Measurements from ENCODE around the gene NTRK1.

NTRK1 gene

DNA sequence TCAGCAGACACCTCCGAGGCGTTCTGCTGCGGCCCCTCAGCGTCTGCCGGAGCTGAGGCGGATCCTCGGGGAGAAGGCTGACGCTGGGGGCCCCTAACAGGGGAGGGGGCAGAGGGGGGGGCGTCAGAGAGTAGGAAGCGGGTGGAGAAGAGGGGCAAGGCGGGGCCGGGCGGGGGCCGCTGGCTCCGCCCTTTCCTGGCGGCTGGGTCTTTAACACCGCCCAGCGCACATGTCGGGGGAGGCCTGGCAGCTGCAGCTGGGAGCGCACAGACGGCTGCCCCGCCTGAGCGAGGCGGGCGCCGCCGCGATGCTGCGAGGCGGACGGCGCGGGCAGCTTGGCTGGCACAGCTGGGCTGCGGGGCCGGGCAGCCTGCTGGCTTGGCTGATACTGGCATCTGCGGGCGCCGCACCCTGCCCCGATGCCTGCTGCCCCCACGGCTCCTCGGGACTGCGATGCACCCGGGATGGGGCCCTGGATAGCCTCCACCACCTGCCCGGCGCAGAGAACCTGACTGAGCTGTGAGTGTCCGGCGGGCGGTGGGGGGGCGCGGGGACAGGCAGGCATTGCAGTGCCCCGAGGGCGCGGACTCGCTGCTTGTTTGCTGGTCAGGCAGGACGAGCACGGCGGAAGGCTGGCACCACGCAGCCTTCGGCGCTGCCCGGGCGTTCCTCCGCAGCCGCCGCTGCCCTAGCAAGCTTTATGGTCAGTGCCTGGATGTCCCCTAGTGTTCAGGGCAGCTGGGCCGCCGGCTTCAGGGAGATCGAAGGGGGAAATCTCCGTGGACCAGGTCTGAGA lies at the start of gene NTRK1:
TSS of gene NTRK1 (plus strand) at position 238 of the 796 bp plus-strand sequence. CDS start at position 308, 70 bp downstream.
- peak in 1 of 2 donors; percentile 30 for DNase-seq (ENCODE audit: low read depth in 2 of 2)

DNA sequence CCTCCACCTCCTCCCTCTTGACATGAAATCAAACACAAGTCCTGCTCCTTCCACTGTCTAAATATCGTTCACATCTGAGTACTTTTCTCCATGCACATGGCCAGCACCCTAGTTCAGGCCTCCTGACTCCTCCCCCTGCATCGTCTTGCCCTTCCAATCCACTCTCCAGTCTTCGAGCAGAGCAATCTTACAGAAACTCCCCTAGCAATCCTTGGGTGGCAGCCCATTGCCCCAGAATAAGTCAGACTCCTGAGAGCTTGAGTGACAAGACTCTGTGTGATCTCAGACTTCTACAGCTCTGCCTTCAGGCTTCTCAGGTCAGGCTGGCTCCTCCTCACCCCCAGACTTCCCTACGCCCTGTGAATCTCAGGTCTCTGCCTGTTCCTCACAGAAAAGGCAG lies 49.5 kb upstream of the NTRK1 start:
- DNase-seq (ENCODE audit: low read depth in 2 of 2): no peak

DNA sequence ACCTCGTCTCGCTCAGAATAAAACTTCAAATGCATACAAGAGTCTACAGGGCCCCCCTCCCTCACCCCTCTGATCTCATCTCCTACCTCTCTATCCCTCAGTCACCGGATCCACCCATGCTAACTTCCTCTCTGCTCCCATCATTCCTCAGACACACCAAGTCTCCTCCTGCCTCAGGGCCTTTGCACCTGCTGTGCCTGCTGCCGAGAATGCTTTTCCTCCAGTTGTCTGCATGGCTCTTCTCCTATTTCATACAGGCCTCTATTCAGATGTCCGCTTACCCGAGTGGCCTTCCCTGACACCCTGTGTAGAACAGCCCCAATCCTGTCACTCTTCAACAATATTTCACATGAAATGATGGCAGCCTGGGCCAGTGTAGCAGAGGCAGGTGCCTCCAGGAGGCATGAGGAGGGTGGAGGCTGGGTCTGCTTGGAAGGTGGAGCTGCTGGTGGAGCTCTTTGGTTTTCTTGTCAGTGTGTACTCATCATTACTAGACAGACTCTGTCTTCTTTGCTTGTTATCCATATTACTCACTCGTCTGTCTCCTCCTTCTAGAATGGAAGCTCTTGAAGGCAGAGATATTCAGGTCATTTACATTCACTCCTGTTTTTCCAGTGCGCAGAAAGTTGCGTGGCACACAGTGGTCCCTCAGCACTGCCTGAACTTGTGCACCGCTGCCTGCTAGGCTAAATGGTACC lies 48.2 kb upstream of the NTRK1 start:
- DNase-seq (ENCODE audit: low read depth in 2 of 2): no peak

DNA sequence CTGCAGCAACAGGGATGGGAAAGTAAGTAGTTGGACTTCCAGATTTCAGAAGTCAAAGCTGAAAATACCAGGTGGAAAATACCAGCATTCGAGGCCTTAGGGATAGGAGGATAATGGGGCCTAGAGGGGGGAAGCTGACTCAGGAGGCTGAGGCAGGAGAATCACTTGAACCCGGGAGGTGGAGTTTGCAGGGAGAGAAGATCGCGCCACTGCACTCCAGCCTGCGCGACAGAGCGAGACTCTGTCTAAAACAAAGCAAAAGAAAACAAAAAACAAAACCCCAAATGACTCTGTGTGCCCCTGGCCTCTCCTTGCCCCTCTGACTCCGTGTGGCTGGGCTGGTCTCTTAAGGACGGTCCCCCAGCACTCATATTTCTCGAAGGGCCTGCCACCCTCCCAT lies 47.4 kb upstream of the NTRK1 start:
- DNase-seq (ENCODE audit: low read depth in 2 of 2): no peak

DNA sequence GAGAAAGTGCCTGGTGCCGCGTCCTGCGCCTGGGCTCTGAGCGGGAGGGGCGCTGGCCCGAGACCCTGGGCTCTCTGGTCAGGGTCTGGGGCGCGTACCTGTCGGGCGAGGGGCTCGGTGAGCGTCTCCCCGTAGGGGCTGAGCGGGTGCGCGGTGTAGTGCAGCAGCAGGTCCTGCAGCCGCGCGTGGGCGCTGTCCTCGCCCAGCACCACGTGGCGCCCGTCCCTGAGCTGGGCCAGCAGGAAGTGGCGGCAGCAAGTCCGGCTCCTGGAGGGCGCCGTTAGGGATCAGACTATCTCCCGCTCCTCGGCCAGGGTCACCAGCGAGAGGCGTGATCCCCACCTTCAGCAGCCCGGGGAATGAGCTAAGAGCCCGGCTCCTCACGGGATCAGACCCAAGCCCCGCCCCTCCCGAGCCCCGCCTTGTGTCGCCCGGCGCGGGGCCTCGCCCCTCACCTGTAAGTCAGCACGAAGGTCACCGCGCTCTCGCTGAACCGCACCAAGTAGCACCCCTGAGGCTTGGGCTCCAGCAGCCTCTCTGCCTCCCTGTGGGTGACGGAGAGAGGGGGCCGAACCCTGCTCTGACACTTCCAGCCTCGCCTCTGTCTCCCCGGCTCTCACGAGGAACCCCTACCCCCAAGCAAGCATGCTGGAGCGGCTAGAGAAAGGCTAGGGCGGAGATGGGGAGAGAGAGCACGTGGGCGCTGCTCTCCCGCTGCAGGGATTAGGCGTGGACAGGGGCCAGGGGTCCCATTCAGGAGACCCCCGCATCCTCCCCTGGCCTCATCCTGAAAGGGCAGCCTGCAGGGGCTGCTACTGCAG lies 46.7 kb upstream of the NTRK1 start:
- peak; percentile 56 to 64 for DNase-seq (ENCODE audit: low read depth in 2 of 2)

DNA sequence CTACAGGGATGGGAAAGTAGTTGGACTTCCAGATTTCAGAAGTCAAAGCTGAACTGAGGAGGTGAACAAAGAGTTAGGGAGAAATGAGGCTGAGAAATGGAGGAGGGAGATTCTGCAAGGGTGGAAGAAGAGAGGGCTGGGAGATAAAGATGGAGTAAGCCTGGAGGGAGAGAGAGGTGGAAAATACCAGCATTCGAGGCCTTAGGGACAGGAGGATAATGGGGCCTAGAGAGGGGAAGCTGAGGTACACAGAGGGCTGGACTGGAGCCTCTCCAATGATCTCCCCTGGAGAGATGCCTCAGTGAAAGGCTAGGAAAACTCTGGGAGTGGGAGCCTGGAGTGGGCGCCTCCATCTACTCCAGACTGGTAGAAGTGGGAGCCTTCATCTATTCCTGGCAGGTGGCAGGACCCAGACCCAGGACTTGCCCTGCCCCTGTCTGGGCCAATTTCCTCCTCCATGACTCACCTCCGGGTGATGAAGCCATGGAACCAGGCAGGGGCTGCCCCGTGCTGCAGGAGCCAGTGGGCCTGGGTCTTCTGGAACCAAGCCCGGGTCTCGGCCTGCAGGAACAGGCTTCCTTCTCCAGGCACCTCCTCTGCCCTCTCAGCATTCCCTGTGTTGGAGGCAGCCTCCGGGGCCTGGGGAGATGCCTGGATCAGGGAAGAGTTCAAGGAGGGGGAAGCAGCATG lies 45.9 kb upstream of the NTRK1 start:
- DNase-seq (ENCODE audit: low read depth in 2 of 2): peak in 1 of 2 donors; percentile 27

DNA sequence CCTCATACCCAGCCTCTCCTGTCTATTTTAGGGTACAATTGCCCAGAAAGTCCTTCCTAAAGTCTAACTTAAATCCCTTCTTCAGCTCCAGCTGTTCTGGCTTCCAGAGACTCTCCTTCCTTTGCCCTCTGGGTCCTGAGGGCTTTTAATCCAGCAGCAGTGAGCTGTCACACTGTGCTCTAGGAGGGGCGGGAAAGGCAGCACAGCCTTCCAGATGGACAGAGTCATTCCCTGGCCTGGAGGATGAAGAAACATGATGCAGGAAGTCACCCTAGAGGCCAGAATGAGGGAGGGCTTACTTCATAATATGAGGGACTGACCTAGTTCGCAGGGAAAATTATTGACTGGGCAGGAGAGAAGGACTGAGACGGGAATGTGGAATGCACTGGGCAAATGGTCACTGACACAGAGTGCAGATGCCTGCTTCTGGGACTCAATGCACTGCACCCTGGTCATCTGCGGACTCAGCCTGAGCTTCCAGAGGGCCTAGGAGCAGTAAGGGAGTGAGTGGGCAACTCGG lies 45.3 kb upstream of the NTRK1 start:
- no peak for DNase-seq (ENCODE audit: low read depth in 2 of 2)

DNA sequence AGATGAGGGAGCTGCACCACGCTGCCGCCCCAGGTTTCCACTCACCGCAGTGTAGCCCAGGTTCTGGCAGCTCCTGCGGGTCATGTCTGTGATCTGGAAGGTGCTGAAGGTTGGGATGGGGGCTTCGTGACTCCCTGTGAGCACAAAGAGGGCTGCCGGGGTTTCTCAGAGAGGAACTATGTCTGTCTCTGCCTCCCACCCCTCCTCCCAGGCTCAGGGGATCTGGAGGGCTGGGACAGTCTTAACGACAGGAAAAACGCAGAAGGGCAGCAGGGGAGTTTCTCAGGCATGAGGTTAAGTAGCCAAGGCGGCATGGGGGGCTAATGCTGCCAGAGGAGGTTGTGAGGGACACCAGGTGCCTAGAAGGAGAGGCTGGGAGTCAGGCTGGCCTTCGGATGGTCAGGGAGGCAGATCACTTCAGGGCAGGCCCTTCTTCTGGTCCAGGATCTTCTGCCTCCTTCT lies 44.7 kb upstream of the NTRK1 start:
- DNase-seq (ENCODE audit: low read depth in 2 of 2): no peak

DNA sequence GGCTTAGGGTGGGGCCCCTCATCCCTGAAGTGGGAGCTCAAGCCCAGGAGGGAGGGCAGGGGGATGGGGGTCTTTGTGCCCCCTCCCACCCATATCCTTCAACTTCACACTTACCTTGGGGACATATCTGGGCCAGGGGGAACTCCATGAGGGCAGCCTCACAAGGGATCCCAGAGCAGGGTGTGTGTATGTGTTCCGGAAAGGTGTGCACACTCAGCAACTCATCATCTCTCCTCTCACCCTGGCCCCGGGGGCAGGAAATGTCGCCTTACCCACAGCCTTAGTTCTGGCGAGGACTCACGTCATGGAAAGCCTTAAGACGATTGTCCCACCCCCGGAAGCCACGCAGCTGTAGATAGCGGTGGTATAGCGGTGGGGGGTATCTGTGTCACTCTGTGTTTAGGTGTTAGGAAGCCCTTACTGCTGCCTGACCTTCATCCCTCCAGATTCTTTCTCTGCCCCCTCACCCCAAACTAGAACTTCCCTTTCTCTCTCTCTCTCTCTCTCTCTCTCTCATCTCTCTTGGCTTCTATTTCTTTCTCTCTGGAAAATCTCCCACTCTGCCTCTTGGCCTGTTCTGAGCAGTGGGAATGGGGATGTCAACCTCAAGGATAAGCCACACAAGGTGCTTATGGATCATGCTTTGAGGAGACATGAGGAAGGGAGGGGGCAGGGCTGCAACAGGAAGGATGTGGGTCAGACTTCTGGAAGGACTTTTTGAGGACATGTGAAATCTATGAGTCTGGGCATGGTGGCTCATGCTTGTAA lies 43.9 kb upstream of the NTRK1 start, which contains the start of gene SH2D2A:
TSS of gene SH2D2A (minus strand) at position 288 of the 768 bp plus-strand sequence. CDS start at position 148, 140 bp downstream.
- DNase-seq (ENCODE audit: low read depth in 2 of 2): peak; percentile 91 to 95

DNA sequence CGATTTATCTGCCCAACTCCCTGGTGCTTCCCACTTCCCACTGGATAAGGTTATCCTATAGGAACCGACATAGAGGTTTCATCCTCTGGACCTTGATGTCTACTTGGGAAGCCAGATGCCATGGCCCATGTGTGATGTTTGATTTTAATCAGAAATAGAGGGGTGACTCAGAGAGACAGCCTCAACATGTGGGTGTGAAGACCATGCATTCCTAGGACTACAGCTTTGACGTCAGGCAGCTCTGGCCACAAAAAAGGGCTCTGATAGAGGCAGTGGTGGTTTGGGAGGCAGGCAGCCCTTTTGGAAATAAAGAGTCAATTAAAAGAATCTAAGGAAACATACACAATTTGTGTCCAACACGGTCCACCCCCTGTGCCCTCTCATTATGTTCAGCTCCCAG lies 38.9 kb upstream of the NTRK1 start:
- DNase-seq (ENCODE audit: low read depth in 2 of 2): peak in 1 of 2 donors; percentile 55

DNA sequence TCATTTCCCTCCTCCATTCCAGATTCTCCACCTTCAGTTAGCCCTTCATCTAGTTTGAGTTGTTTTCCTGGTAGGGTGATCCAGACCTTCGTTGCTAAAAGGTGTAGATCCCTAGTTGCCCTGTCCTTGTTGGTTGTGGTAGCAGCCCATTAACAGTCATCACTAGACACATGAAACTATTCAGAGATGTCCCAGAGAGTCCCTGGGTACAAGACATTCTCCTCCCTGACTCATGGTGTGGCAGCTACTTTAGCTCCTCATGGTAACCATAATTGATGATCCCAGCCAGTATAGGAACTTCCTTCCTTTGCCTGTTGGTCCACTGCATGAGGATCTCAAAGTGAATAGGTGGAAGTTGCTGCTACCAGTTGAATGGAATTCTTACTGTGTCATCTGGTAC lies 38.0 kb upstream of the NTRK1 start:
- DNase-seq (ENCODE audit: low read depth in 2 of 2): no peak

DNA sequence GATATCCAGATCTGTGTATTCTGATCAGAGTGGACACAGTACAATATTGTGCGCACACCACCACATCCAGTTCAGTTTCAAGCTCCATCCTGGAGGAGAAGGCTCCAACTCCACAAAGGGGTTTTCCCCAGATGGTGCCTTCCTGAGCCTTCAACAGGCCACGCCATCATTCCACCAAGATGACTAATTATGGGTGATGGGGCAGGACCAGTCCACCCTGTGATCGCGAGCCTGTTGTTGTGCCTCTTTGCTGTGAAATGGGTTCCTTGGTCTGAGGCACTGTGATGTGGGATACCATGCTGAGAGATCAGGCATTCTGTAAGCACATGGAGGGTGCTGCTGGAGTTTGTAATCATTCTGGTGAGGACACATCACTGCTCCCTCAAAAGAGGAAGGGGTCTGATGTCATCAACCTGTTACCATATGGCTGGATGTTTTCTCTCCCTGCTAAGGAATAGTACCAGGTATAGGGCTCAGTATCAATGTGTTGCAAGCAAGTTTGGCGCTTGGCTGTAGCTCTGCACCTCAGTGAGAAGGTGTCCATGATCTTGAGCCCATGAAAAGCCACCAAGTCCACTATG lies 37.4 kb upstream of the NTRK1 start:
- no peak for DNase-seq (ENCODE audit: low read depth in 2 of 2)

DNA sequence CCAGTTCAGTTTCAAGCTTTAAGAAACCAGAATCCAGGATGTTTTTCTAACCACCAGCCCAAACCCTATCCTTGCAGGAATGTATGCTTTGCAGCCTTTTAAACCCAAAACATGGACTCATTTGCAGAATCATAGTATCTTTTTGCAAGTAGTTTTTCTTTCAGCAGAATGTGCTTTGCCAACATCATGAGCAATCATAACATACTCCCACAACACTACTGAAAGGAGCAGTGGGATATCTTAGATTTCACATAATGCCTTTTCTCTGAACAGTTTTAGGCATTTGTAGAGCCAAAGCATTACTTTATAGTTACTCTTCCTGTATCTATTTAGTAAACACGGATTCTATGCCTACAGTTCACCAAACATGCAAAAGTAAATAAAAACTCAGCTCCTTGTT lies 34.0 kb upstream of the NTRK1 start:
- no peak for DNase-seq (ENCODE audit: low read depth in 2 of 2)

DNA sequence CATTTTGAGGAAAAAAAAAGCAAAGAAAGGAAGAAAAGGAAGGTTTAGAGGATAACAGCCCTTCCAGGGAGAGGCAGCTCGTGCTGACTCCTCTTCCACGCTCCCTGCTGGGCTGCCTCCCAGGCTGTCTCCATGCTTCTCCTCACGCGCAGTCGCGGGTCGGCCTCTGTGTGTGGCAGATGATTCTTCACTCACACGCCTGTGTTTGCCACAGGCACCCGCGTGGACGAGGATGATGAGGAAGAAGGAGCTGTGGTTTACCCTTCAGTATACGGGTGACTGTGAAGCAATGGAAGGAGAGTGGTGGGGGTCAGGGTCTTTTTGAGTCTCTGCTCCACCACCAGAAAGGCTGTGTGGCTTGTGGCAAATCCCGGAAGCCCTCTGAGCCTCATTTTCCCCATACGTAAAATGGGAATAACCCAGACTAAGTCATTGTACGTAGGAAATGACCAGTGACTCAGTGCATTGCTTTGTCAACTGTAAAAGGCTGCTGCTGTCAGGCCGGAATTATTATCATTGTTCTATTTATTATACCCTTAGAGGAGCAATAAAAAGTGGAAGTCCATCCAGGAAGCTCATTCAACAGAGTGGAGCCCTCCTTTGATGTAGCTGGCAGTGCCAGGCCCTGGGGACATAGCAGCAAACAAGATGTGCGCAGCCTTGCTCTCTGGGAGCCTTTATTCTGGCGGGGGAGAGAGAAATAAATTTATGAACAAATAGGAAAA lies 32.1 kb upstream of the NTRK1 start:
- DNase-seq (ENCODE audit: low read depth in 2 of 2): no peak

DNA sequence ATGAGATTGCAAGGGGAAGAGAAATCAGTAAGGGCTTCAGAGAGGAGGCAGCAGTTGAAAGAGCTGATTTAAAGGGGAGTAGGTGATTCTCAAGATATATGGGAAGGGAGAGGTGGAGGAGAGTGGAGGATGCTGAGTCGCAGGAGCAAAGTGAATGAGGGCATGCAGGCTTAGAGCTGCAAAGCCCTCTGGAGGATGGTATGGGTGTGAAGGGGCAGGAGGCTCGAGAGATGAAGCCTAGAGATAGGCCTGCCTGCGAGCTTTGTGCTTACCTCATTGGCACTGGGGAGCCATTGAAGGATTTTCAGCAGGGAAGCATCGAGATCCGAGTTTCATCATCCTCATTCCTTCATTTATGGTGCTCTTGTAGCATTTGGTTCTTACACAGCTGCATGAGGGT lies 28.2 kb upstream of the NTRK1 start:
- no peak for DNase-seq (ENCODE audit: low read depth in 2 of 2)

DNA sequence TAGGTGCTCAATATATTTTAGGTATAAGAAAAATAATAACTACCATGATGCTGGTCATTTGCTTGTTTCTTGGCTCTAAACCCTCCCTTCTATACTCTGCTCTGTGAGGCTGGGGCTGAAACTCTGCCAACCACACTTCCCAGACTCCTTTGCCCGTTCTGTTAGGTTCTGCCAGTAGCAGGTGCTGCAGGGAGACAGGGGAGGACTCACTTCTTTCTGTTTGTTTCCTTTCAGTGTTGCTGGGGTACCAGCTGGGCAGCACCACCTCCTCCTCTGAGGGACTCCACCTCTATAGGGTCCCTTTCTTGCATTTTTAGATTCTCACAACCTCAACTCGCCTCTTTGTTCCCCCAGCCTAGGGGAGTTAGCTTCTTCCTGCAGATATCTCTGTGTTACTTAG lies 27.1 kb upstream of the NTRK1 start:
- DNase-seq (ENCODE audit: low read depth in 2 of 2): no peak

DNA sequence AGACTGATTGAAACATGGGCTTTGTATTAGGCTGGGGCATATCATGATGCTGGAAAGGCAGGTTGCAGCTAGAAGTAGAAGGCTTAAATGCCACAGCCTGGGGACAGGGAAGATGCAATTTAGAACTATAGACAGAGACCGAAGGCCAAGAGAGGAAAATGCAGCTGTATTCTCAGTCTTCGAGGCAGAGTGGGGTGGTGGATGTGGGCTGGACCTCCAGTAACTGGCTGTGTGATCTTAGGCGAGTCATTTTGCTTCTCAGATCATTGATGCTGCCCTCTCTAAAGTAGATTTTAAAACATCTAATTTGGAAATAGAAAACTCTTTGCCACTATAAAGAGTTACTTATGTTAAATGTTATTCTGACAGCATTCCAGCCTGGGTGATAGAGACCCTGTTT lies 26.3 kb upstream of the NTRK1 start:
- no peak for DNase-seq (ENCODE audit: low read depth in 2 of 2)

DNA sequence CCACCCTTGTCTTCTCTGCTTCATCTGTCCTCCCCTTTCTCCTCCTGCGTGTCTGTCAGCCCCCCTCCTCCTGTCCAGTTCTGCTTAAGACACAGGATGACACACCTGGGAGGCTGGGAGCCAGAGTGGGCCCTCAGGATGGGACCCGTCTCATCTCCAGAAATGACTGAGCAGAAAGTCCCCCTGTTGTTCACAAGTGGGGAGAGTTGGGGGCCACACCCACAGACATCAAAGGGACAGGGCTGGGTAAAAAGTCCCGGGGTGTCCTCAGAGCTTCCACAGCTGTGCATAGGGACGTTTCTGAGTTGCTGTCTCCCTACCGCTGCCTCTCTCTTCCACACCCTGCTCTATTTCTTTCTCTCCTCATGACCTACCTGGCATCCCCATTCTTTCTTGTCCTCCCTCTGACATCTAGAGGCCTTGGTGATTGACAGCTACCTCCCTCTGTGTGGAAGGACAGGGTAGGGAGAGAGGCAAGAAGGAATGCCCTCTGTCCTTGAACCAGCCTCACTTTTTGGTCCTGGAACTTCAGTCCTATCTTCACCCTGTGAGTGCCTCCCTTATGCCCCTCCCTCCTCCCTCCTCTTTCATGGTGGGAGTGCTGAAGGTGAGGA lies 24.5 kb upstream of the NTRK1 start:
- DNase-seq (ENCODE audit: low read depth in 2 of 2): no peak

DNA sequence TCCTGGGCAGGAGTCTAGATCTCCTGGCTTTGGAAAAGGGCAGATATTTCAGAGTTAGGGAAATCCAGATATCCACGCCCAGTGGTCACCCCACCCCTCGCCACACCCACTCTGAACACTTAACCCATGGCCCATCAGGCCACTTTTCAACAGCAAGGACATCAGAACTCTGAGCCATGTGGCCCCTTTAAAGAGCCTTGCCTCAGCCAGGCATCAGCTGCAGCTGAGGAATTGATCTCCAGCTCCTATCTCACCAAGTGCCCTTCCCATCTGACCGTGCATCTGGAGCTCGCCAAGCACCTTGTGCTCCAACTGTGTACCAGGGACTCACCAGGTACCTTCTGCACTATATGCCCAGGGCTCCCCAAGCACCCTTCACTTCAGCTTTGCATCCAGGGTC lies 23.8 kb upstream of the NTRK1 start:
- DNase-seq (ENCODE audit: low read depth in 2 of 2): no peak

Data from stimulated activated CD8-positive, alpha-beta memory T cell treated with anti-CD3 and anti-CD28 coated beads, Interleukin-15, amount 100 ng/mL, for 4 hours (primary cell).